Endothelial cell (in vitro differentiated cells): ENCODE data around the gene PROB1. TPM values are rescaled to one million over a fixed set of nuclear protein-coding genes. Genes with fewer than 3 reads are reported as not detected.
A peak's percentile ranks its signal among the peaks of the same experiment; 100 is the strongest.

ENCODE experiments used
- DNase-seq: peaks from one replicate; pipeline ENCODE4 v3.0.0; 2021; ENCODE audit warnings: low spot score
- H3K27ac Mint-ChIP-seq: one replicate; pipeline ENCODE4 v1.8.0; 2021; ENCODE audit warnings: mixed read lengths, inconsistent platforms; ENCODE audit not compliant: unreplicated experiment
- H3K27me3 Mint-ChIP-seq: one replicate; pipeline ENCODE4 v1.8.0; 2021; ENCODE audit warnings: mild to moderate bottlenecking, moderate library complexity, mixed read lengths, inconsistent platforms; ENCODE audit not compliant: unreplicated experiment
- H3K36me3 Mint-ChIP-seq: one replicate; pipeline ENCODE4 v1.8.0; 2021; ENCODE audit warnings: mild to moderate bottlenecking, low read depth, mixed read lengths, inconsistent platforms; ENCODE audit not compliant: unreplicated experiment
- H3K4me1 Mint-ChIP-seq: one replicate; pipeline ENCODE4 v1.8.0; 2021; ENCODE audit warnings: mild to moderate bottlenecking, mixed read lengths, inconsistent platforms; ENCODE audit not compliant: unreplicated experiment
- H3K4me3 Mint-ChIP-seq: one replicate; pipeline ENCODE4 v1.8.0; 2021; ENCODE audit warnings: mild to moderate bottlenecking, mixed read lengths, inconsistent platforms; ENCODE audit not compliant: unreplicated experiment
- H3K9me3 Mint-ChIP-seq: one replicate; pipeline ENCODE4 v1.8.0; 2021; ENCODE audit warnings: mixed read lengths, inconsistent platforms; ENCODE audit not compliant: unreplicated experiment
- total RNA-seq: library from RNA; stranded (reverse); fragmentation: NEBNext Ultra II Directional; extraction: Animal tissue kit (Norgen Biotek cat#: 25700); gene quantifications from one replicate; pipeline ENCODE4 v1.2.1, GENCODE V29; 2021; ENCODE audit not compliant: unreplicated experiment
- TF ChIP-seq, protein P1 (sequence below): fragments of 200-600 bp; sonication (generic); IDR thresholded peaks from one replicate; pipeline ENCODE4 v1.5.0; 2021; ENCODE audit warnings: antibody characterized with exemption; ENCODE audit not compliant: unreplicated experiment

Gene PROB1
- total RNA-seq, 1 donor from 2014 or later: 7.3 TPM

DNA sequence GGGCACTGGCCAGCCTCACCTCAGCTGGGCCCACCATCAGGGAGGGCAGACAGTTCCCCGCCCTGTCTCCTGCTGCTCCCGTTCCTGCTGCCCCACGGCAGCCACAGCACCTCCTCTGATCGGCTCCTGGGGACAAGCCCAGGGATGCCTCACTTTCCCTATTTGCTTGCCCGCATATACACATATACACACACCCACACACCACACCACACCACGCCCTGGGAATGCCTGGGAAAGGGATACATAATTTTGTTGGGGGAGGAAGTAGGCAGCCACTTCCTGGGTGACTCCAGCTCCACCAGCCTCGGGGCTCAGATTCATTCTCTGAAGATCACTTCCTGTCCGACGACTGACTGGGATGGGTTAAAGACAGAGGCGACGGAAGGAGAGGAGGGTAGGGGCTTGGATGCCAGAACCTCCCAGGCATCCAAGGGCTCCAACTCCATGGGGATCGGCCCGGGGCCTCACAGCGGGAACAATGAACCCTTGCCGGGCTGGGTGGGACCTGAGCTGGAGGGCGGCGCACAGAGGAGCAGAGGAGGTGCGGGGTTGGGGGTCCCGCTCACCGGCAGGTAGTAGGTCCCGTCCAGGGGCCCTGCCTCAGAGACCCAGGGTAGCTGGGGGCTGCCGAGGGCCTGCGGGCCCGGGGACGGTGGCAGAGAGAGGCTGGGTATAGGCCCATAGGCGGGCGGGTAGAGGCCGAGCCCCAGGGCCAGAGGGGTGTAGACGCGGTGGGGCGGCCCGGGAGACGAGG is 3.2 kb downstream of the PROB1 start:
- Mint-ChIP-seq H3K4me1 (peaks cover 36% of the 10 kb centered on the region), H3K4me3 (peak overlapping the region; percentile 69), H3K9me3 (no peaks in the 10 kb centered on the region), H3K27me3 (peaks cover 14% of the 10 kb centered on the region), H3K36me3 (peaks cover 3% of the 10 kb centered on the region), H3K27ac (peak overlapping the region; percentile 70)
- peak; percentile 15 for DNase-seq
- TF ChIP-seq, protein P1, sequence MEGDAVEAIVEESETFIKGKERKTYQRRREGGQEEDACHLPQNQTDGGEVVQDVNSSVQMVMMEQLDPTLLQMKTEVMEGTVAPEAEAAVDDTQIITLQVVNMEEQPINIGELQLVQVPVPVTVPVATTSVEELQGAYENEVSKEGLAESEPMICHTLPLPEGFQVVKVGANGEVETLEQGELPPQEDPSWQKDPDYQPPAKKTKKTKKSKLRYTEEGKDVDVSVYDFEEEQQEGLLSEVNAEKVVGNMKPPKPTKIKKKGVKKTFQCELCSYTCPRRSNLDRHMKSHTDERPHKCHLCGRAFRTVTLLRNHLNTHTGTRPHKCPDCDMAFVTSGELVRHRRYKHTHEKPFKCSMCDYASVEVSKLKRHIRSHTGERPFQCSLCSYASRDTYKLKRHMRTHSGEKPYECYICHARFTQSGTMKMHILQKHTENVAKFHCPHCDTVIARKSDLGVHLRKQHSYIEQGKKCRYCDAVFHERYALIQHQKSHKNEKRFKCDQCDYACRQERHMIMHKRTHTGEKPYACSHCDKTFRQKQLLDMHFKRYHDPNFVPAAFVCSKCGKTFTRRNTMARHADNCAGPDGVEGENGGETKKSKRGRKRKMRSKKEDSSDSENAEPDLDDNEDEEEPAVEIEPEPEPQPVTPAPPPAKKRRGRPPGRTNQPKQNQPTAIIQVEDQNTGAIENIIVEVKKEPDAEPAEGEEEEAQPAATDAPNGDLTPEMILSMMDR: no peak

DNA sequence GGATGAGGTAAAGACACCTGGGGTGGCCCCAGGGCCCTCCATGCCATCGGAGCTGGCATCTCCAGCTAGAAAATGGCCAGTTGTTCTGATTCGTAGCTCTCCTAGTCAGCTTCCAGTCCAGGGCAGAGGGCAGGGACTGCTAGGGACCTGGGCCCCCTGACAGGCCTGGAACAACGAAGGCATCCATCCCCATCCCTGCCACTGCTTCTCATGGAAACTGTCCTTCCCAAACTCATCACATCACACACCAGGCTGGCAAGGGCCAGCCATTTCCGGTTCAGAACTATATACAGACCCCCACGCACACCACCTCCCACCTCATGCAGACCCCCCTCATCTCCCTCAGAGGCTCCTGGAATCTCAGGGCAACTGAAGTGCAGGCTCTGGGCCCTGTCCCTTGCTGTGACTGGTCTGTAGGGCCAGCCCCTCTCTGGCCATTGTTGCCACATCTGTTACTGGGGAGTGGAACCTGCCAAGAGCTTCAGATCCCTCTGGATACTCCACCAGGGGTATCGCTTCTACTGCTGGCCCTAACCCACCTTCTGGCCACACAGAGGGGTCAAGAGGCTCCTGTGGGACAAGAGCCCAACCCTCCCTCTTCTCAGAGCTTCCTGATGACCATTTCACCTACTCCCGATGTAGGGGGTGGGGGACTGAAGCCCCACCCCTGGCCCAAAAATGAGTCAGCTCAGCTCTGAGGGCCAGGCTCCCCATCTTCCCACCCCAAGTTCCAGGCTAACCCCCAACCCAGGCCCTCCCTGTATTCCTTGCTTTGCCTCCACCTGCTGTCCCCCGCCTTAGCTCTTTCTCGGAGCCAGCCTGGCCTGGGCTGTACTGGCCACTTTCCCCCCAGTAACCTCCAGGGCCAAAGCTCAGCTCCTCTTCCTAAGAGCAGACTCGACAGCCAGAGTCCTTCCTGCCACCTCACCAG is 4.0 kb downstream of the PROB1 start:
- peaks cover 9% of the 10 kb centered on the region for H3K27me3 Mint-ChIP-seq
- DNase-seq: no peak
- no peak overlapping the region for H3K27ac Mint-ChIP-seq
- no peaks in the 10 kb centered on the region for H3K36me3 Mint-ChIP-seq
- TF ChIP-seq, protein P1: no peak
- no peaks in the 10 kb centered on the region for H3K9me3 Mint-ChIP-seq
- H3K4me3 Mint-ChIP-seq: no peak overlapping the region
- H3K4me1 Mint-ChIP-seq: peaks cover 27% of the 10 kb centered on the region

DNA sequence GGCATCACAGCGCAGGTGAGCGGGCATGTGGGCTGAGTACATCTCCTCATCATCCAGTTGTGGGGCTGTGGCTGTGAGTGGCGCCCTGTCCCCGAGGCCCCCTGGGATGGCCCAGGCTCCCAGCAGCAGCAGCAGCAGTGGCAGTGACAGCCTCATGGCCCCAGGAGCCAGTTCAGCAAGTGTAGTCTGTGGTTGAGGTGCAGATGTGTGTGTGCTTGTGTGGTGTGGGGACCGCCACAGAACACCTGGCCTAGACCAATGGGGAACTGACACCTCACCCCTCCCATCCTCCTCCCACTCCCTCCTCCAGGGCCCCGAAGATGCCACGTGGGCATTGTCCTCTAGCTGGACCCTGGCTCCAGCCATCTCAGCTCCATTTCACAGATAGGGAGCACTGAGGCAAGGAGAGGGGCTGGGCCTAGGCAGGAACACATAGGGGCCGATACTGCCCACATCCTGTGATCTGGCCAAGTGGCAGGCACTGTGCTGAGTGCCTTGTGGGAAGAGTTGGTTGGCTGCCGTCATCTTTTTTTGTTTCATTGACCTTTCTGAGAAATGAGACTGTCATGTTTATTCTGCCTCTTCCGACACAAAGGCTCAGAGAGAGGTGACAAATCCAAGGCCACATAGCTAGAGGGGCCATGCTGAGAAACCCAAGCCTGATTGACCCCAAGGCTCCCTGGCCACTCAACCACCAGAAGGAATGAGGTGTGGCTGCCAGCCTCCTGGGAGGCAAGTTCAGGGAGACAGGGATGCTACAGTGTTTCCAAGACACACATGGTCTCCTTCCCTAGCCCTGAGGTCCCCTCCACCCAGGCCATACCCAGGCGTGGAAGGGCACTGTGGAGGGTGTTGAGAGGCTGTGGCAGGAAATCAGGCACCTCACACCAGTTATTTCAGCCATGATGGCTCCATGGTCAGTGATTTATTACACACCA is 4.9 kb downstream of the PROB1 start, which contains the start of gene MZB1:
TSS of gene MZB1 (minus strand) at position 213 of the 938 bp plus-strand sequence. CDS start at position 156, 57 bp downstream.
- Mint-ChIP-seq H3K4me3 (peak within 1 kb of the TSS; percentile 11), H3K9me3 (no peaks in the 10 kb centered on the region), H3K4me1 (peaks cover 24% of the 10 kb centered on the region), H3K36me3 (no peaks in the 10 kb centered on the region), H3K27ac (peak within 1 kb of the TSS; percentile 37), H3K27me3 (peaks cover 6% of the 10 kb centered on the region)
- DNase-seq: no peak
- TF ChIP-seq, protein P1: no peak

DNA sequence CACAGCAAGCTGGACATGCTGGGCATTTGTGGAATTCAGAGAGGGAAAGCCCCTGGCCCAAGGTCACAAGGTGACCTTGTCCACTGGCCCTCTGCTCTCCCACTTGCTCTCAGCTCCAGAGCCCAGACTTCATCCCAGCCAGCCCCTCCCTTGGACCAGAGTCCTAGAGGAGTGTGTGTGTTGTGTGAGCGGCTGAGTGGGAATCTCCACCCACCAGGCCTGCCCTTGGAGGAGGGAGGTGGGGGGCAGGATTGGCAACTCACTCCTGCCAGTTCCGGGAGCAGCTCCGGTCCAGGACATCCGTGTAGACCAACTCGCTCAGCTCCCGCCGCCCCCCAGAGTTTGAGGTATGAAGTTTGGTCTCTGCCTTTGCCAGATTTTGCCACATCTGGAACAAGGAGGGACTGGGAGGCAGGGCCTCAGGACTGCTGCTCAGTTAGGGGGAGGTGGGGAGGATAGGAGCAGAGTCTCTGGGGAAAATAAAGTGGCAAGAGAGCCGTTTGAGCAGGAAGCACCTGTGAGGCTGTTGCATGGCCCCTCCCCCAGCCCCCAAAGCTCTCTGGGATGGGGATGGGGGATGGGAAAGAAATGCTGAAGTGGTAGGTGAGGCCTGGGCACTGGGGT is 6.6 kb downstream of the PROB1 start:
- DNase-seq: peak; percentile 32

More for the DNA sequence above, 6.6 kb downstream of the PROB1 start:
- Mint-ChIP-seq H3K27ac (peak overlapping the region; percentile 48), H3K4me1 (peaks cover 27% of the 10 kb centered on the region), H3K4me3 (no peak overlapping the region), H3K9me3 (no peaks in the 10 kb centered on the region), H3K27me3 (peaks cover 6% of the 10 kb centered on the region), H3K36me3 (no peaks in the 10 kb centered on the region)
- TF ChIP-seq, protein P1: no peak
